ENCODE measurements around the gene SLC15A3. TPM values are rescaled to one million over a fixed set of nuclear protein-coding genes. Genes with fewer than 3 reads are reported as not detected.

The SLC15A3 gene
- total and polyA plus RNA-seq, 3 donors from 2014 or later = 8.0 to 24.4 (median 9.3) TPM

DNA sequence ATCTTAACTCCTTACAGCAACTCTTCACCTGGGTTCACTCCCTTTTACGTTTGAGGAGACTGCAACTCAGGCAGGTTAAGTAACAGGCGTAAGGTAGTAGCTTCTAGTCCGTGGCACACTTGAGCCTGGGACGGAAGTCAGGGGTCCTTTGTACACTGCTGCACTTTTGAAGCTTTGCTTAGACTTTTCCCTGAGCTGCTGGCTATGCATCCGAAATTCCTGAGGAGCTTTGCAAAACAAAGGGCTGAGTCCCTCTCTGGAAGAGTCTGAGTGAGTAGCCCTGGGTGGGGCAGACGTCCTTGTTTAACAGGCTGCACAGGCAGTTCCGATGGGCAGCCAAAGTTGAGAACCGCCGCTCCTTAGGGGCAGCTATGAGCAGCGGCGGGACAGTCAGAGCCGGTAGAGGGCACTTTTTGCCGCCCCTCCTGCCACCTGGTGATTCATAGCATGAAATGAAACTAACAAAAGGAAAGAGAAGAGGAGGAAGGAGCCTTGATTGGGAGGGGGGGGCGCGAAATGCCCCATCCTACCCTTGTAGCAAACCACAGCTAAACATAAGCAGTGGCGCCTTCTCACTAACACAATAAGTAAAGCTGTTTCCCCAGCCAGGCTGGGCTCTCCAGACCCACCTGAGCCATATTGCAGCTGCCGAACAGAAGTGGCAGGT, 36.6 kb downstream of the SLC15A3 start:
- WGBS, 2 donors = 5 to 13% methylated on average over 6 to 17 of the region's 17 CpGs
- TF ChIP-seq, protein P1, sequence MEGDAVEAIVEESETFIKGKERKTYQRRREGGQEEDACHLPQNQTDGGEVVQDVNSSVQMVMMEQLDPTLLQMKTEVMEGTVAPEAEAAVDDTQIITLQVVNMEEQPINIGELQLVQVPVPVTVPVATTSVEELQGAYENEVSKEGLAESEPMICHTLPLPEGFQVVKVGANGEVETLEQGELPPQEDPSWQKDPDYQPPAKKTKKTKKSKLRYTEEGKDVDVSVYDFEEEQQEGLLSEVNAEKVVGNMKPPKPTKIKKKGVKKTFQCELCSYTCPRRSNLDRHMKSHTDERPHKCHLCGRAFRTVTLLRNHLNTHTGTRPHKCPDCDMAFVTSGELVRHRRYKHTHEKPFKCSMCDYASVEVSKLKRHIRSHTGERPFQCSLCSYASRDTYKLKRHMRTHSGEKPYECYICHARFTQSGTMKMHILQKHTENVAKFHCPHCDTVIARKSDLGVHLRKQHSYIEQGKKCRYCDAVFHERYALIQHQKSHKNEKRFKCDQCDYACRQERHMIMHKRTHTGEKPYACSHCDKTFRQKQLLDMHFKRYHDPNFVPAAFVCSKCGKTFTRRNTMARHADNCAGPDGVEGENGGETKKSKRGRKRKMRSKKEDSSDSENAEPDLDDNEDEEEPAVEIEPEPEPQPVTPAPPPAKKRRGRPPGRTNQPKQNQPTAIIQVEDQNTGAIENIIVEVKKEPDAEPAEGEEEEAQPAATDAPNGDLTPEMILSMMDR (IDR thresholded peaks at IDR 0.05) = no peak
- DNase-seq = peak; percentile 76
- Histone ChIP-seq H3K9me3 (no peaks in the 10 kb centered on the region), H3K4me3 (peak overlapping the region; percentile 77 to 89), H3K27ac (peak overlapping the region in 1 of 2 donors; percentile 11), H3K36me3 (ENCODE audit: low read depth, missing control alignments) (no peaks in the 10 kb centered on the region), H3K27me3 (no peaks in the 10 kb centered on the region), H3K4me1 (peaks cover 29% of the 10 kb centered on the region)
- intact Hi-C loops (cut with DNase I; ENCODE audit: low total_unique reads) = no loop called here

DNA sequence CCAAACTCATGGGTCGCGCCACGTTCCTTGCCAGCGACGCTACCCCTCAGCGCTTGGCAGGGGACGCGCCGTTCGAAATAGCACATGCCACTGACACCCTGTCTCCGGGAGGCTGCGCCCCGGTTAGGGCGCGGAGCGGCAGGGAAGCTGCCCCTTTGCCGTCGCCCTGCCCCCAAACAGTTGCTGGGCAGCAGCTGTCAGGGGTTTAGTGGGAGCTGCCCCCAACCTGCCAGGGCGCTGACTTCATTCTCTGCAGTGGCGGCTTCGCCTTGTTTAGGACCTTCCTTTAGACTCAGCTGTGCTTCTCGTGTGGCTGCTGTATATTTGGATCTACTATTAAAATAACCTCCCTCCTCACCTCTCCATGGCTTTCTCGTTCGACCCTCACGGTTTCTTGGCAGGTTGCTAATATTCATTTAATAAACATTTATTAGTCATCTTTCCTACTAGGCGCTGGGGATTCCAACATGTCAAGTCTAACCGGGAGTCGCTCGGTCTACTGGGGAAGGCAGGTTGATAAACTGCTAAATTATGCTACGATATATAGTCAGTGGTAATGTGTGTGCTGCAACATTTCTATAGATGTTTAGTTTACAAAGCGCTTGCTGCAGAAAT, 37.2 kb downstream of the SLC15A3 start:
- Histone ChIP-seq H3K9me3 (no peaks in the 10 kb centered on the region), H3K27me3 (no peaks in the 10 kb centered on the region), H3K27ac (peak overlapping the region; percentile 95 to 96), H3K4me1 (peaks cover 29% of the 10 kb centered on the region), H3K4me3 (peak overlapping the region; percentile 77 to 89), H3K36me3 (ENCODE audit: low read depth, missing control alignments) (no peaks in the 10 kb centered on the region)
- TF ChIP-seq POLR2A (IDR thresholded peaks at IDR 0.05) = no peak
- TF ChIP-seq, protein P1 (IDR thresholded peaks at IDR 0.05) = no peak
- intact Hi-C loops (cut with DNase I; ENCODE audit: low total_unique reads) = no loop called here
- WGBS, 2 donors = 0 to 1% methylated on average over 26 to 31 of the region's 31 CpGs
- DNase-seq = peak; percentile 32

DNA sequence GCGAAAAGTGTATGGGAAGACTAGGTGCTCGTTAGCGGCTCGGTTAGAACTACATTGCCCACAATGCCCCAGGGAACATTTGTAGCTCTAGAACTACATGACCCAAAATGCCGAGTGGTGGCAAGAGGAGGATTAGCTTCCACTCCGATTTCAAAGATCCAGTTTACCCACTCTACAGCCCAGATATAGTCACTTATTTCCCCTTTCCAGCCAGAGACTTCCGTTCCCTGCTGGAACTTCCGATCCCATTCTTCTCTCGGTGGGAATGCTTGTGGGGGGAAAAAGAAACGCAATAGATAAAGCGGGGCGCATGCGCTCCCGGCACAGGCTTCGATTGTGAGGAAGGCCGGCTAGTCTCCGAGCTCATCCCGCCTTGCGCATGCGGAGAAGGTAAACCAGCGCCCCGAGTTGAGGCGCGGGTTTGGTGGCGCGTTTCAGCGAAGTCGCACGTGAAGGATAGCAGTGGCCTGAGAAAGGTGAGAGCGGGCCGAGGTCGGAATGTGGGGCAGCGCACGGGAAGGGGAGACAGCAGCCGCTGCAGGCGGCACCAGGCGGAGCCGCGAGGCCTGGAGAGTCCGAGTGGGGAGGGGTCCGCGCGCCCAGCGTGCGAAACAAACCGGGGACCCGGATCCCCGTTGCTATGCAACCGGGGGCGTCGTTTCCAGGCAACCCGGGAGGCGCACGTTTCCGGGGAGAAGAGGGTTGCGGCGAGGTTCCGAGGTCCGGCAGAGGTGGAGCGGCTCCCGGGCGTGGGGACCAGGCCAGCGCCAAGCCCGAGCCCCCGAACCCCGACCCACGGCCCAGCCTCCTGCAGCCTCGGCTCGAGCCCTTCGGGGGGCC, 38.0 kb downstream of the SLC15A3 start, which contains the start of gene TMEM109:
Gene TMEM109 (plus strand): TSS at position 366 of the 840 bp plus-strand sequence. CDS start 5,536 bp downstream, outside the sequence.
- peak; percentile 47 for TF ChIP-seq POLR2A (IDR thresholded peaks at IDR 0.05)
- TF ChIP-seq, protein P1 (IDR thresholded peaks at IDR 0.05) = no peak
- Histone ChIP-seq H3K27ac (peak within 1 kb of the TSS; percentile 95 to 96), H3K9me3 (no peaks in the 10 kb centered on the region), H3K4me1 (peaks cover 29% of the 10 kb centered on the region), H3K36me3 (ENCODE audit: low read depth, missing control alignments) (no peaks in the 10 kb centered on the region), H3K27me3 (no peaks in the 10 kb centered on the region), H3K4me3 (peak within 1 kb of the TSS; percentile 77 to 89)
- intact Hi-C loops (cut with DNase I; ENCODE audit: low total_unique reads) = no loop called here
- WGBS, 2 donors = 1% methylated on average over 47 to 62 of the region's 70 CpGs
- peak; percentile 94 for DNase-seq

DNA sequence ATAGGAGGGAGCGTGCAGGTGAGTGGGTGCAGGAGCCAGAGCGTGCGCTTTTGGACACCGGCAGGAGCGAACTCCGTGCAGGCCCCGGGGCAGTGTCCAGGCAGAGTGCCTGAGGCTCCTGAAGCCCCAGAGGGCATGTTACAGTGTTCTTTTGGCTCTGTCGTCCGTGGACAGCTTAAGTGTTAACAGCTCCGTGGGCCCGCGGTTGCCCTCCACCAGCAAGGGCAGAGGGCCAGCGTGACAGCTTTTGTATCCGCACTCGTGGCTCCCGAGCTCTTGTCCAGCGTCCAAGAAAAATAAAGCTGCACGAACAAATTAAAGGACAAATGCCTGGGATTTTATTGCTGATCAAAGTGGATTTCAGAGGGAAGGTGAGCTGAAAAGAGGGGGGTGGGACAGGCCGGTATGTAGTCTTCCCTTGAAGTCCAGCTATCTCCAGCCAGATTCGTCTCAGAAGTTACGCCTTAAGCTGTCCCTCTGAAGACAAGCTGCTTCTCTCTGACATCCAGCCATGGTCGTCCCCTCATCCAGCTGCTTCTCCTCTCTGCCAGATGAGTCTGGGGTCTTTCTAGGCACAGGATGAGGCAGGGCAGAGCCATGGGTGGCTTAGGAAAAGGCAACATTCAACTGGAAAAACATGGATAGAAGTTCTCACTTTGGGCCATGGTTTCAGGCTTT, 39.0 kb downstream of the SLC15A3 start:
- no peaks in the 10 kb centered on the region for H3K9me3 ChIP-seq
- intact Hi-C loops (cut with DNase I; ENCODE audit: low total_unique reads) = no loop called here
- peak overlapping the region; percentile 95 to 96 for H3K27ac ChIP-seq
- no peaks in the 10 kb centered on the region for H3K27me3 ChIP-seq
- DNase-seq = no peak
- peak overlapping the region; percentile 77 to 89 for H3K4me3 ChIP-seq
- no peak for TF ChIP-seq POLR2A (IDR thresholded peaks at IDR 0.05)
- TF ChIP-seq, protein P1 (IDR thresholded peaks at IDR 0.05) = no peak
- H3K36me3 ChIP-seq (ENCODE audit: low read depth, missing control alignments) = no peaks in the 10 kb centered on the region
- 30 to 40% methylated on average over 20 to 22 of the region's 22 CpGs for WGBS, 2 donors
- H3K4me1 ChIP-seq = peaks cover 29% of the 10 kb centered on the region
